Breast epithelium (tissue), 3 donors: ENCODE measurements around the gene USP21.
A peak's percentile ranks its signal among the peaks of the same experiment; 100 is the strongest.

ENCODE experiments used
- CTCF ChIP-seq, 3 donors: fragments of 450-650 bp; IDR thresholded peaks; one replicate each; pipeline ENCODE4 v1.5.1; 2016 to 2017; ENCODE audit warnings: antibody characterized with exemption in 3 of 3, mild to moderate bottlenecking in 3 of 3, moderate library complexity in 3 of 3
- POLR2AphosphoS5 ChIP-seq, 3 donors: sonication (generic); formaldehyde crosslinking; IDR thresholded peaks; one replicate each; pipeline ENCODE4 v1.6.1; 2017; ENCODE audit warnings: antibody characterized with exemption in 3 of 3

GRCh38 chr1:161177112-161177935 lies 18.0 kb downstream of the USP21 start, which contains the start of gene B4GALT3:
- TF ChIP-seq CTCF (IDR thresholded peaks at IDR 0.05) (no peak), POLR2AphosphoS5 (IDR thresholded peaks at IDR 0.05) (peak; percentile 77 to 94 (median 90))
